ENCODE data around the gene EPB41L2.

The EPB41L2 gene

GRCh38 chr6:130967502-130968445 lies 95.3 kb downstream of the EPB41L2 start:
- TF ChIP-seq CTCF (IDR thresholded peaks at IDR 0.05), result no peak
- Histone ChIP-seq H3K9me3 (no peaks in the 10 kb centered on the region), H3K27me3 (no peaks in the 10 kb centered on the region), H3K27ac (no peak overlapping the region), H3K4me3 (ENCODE audit: low read depth in 1 of 2, low read length in 1 of 2) (no peak overlapping the region), H3K4me1 (ENCODE audit: control insufficient read depth in 1 of 2, insufficient read depth in 1 of 2, low read depth in 1 of 2, low read length in 1 of 2) (no peaks in the 10 kb centered on the region), H3K36me3 (no peaks in the 10 kb centered on the region)

- Histone ChIP-seq H3K4me3 (ENCODE audit: low read depth in 1 of 2, low read length in 1 of 2) (no peak overlapping the region), H3K4me1 (ENCODE audit: control insufficient read depth in 1 of 2, insufficient read depth in 1 of 2, low read depth in 1 of 2, low read length in 1 of 2) (no peaks in the 10 kb centered on the region), H3K9me3 (no peaks in the 10 kb centered on the region), H3K27ac (no peak overlapping the region), H3K27me3 (no peaks in the 10 kb centered on the region), H3K36me3 (no peaks in the 10 kb centered on the region)
- TF ChIP-seq CTCF (IDR thresholded peaks at IDR 0.05), result no peak
Observed at GRCh38 chr6:130966344-130966980, 96.6 kb downstream of the EPB41L2 start.

DNA sequence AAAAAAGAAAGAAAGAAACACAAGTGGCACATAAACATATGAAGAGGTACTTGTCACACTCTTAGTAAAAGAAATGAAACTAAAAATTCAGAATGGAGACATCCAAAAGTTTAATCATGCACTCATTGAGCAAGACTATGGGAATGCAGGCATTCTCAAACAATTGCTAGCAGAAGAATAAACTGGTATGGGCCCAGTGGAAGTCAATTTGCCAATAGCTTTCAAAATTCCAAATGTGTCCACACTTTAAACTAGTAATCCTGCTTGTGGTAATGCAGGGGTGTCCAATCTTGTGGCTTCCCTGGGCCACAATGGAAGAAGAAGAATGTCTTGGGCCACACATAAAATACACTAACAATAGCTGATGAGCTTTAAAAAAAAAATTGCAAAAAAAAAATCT lies 97.4 kb downstream of the EPB41L2 start:
- H3K27ac ChIP-seq, result no peak overlapping the region
- no peak for TF ChIP-seq CTCF (IDR thresholded peaks at IDR 0.05)
- H3K4me3 ChIP-seq (ENCODE audit: low read depth in 1 of 2, low read length in 1 of 2), result no peak overlapping the region
- no peaks in the 10 kb centered on the region for H3K36me3 ChIP-seq
- H3K9me3 ChIP-seq, result no peaks in the 10 kb centered on the region
- no peaks in the 10 kb centered on the region for H3K27me3 ChIP-seq
- H3K4me1 ChIP-seq (ENCODE audit: control insufficient read depth in 1 of 2, insufficient read depth in 1 of 2, low read depth in 1 of 2, low read length in 1 of 2), result no peaks in the 10 kb centered on the region

DNA sequence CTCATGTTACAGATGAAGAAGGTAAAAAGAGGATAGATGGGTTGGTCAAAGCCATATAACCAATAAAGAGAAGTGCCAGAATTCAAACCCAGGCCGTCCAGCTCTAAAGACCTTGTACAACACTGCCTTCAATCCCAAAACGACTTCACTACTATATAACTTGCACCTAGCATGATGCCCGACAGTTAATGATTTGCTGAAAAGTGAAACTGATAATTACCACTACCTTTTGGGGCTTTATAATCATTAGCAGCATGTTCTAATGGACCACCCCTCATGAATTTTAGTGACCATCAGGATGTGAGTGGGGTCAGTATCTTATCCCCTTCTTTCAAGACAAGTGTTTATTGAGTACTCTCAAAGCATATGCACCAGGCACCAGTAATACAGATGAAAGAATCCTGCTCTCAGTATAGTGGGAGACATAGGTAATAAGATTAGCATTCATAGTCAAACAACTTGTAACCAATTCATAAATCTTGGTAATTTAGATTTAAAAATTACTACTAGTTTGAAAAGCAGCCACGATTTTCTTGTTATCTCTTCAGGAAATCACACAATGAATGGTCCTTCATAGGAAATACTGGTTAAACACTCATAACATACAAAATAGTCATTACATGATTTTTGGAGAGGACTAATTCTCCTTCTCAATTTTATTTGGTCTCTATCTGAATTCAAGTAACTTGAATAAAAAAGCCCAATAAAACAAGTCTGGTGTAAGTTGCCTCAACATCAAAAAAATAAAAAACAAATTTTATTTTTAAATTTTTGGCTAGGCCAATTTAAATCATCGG lies 98.0 kb downstream of the EPB41L2 start:
- no peak for TF ChIP-seq CTCF (IDR thresholded peaks at IDR 0.05)
- Histone ChIP-seq H3K4me3 (ENCODE audit: low read depth in 1 of 2, low read length in 1 of 2) (no peak overlapping the region), H3K9me3 (no peaks in the 10 kb centered on the region), H3K4me1 (ENCODE audit: control insufficient read depth in 1 of 2, insufficient read depth in 1 of 2, low read depth in 1 of 2, low read length in 1 of 2) (no peaks in the 10 kb centered on the region), H3K27me3 (no peaks in the 10 kb centered on the region), H3K36me3 (no peaks in the 10 kb centered on the region), H3K27ac (no peak overlapping the region)

DNA sequence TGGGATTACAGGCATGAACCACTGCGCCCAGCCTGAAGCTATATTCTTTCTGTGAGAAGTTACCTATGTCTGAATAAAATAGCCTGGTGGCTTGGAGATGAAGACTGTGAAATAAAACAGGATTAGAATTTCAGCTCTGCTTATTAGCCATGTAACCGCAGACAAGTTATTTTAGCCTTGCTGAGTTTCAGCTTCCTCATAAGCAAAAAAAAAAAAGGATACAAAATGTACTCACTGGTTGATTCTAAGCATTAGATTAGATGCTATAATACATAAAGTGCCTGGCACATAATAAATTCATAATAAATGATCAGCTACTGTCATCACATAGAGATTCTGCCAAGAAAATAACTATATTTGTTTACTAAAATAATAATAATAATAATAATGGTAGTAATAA lies 98.8 kb downstream of the EPB41L2 start:
- Histone ChIP-seq H3K4me3 (ENCODE audit: low read depth in 1 of 2, low read length in 1 of 2) (no peak overlapping the region), H3K27ac (no peak overlapping the region), H3K4me1 (ENCODE audit: control insufficient read depth in 1 of 2, insufficient read depth in 1 of 2, low read depth in 1 of 2, low read length in 1 of 2) (no peaks in the 10 kb centered on the region), H3K36me3 (no peaks in the 10 kb centered on the region), H3K9me3 (no peaks in the 10 kb centered on the region), H3K27me3 (no peaks in the 10 kb centered on the region)
- TF ChIP-seq CTCF (IDR thresholded peaks at IDR 0.05), result no peak
